ENCODE measurements around the gene NFIX. TPM values are rescaled to one million over a fixed set of nuclear protein-coding genes. Genes with fewer than 3 reads are reported as not detected.

Gene NFIX
- total and polyA plus RNA-seq, 7 experiments from 2014 or later = 0.41 to 7.7 (median 5.9) TPM

GRCh38 chr19:13082192-13083007 is 87.1 kb downstream of the NFIX start:
- no peaks in the 10 kb centered on the region for H3K9me3 ChIP-seq (ENCODE audit: control insufficient read depth in 2 of 3, low read length in 3 of 3)
- H3K4me1 Mint-ChIP-seq = peaks cover 0 to 5% (median 0%) of the 10 kb centered on the region in 7 donors
- no peak overlapping the region for H3K27ac Mint-ChIP-seq
- ChIA-PET POLR2A (no interaction called here), CTCF (no interaction called here)
- no peak for DNase-seq
- peaks cover 0 to 7% (median 0%) of the 10 kb centered on the region in 5 donors for H3K27me3 Mint-ChIP-seq
- no peaks in the 10 kb centered on the region for H3K27me3 ChIP-seq (ENCODE audit: control insufficient read depth in 2 of 2, insufficient read depth in 2 of 2, low read length in 2 of 2)
- no peaks in the 10 kb centered on the region for H3K4me1 ChIP-seq (ENCODE audit: control insufficient read depth in 2 of 2, insufficient read depth in 2 of 2, low read length in 2 of 2)
- no peaks in the 10 kb centered on the region for H3K9me3 Mint-ChIP-seq
- ATAC-seq = no peak
- no peak overlapping the region for H3K4me3 Mint-ChIP-seq
- peaks cover 0 to 14% (median 0%) of the 10 kb centered on the region in 5 donors for H3K36me3 Mint-ChIP-seq
- no peak overlapping the region for H3K27ac ChIP-seq (ENCODE audit: low read depth, low read length)
- no peaks in the 10 kb centered on the region for H3K36me3 ChIP-seq (ENCODE audit: control insufficient read depth in 2 of 3, insufficient read depth in 3 of 3, low read length in 3 of 3)
- intact Hi-C loops (cut with micrococcal nuclease) = no loop called here
- H3K4me3 ChIP-seq (ENCODE audit: low read length) = no peak overlapping the region

- peaks cover 0 to 7% (median 0%) of the 10 kb centered on the region in 5 donors for H3K27me3 Mint-ChIP-seq
- H3K4me1 Mint-ChIP-seq = peaks cover 0 to 5% (median 0%) of the 10 kb centered on the region in 7 donors
- Histone ChIP-seq H3K9me3 (ENCODE audit: control insufficient read depth in 2 of 3, low read length in 3 of 3) (no peaks in the 10 kb centered on the region), H3K36me3 (ENCODE audit: control insufficient read depth in 2 of 3, insufficient read depth in 3 of 3, low read length in 3 of 3) (no peaks in the 10 kb centered on the region), H3K27me3 (ENCODE audit: control insufficient read depth in 2 of 2, insufficient read depth in 2 of 2, low read length in 2 of 2) (no peaks in the 10 kb centered on the region), H3K27ac (ENCODE audit: low read depth, low read length) (no peak overlapping the region), H3K4me1 (ENCODE audit: control insufficient read depth in 2 of 2, insufficient read depth in 2 of 2, low read length in 2 of 2) (no peaks in the 10 kb centered on the region), H3K4me3 (ENCODE audit: low read length) (no peak overlapping the region)
- no peak for ATAC-seq
- peaks cover 0 to 14% (median 0%) of the 10 kb centered on the region in 5 donors for H3K36me3 Mint-ChIP-seq
- POLR2A ChIA-PET = no interaction called here
- no peak for DNase-seq
- no peak overlapping the region for H3K4me3 Mint-ChIP-seq
- H3K27ac Mint-ChIP-seq = no peak overlapping the region
- CTCF ChIA-PET = no interaction called here
- H3K9me3 Mint-ChIP-seq = no peaks in the 10 kb centered on the region
- intact Hi-C loops (cut with micrococcal nuclease) = no loop called here
Observed at GRCh38 chr19:13083008-13083404, 87.7 kb downstream of the NFIX start.

- H3K36me3 ChIP-seq (ENCODE audit: control insufficient read depth in 2 of 3, insufficient read depth in 3 of 3, low read length in 3 of 3) = no peaks in the 10 kb centered on the region
- H3K4me3 ChIP-seq (ENCODE audit: low read length) = no peak overlapping the region
- no peaks in the 10 kb centered on the region for H3K27me3 ChIP-seq (ENCODE audit: control insufficient read depth in 2 of 2, insufficient read depth in 2 of 2, low read length in 2 of 2)
- ChIA-PET CTCF (no interaction called here), POLR2A (interaction anchor here (1.2 kb wide), 1 partner anchor 125 kb away, joined by 3 read pairs; no protein-coding TSS in a partner anchor)
- peaks cover 0 to 7% (median 0%) of the 10 kb centered on the region in 5 donors for H3K27me3 Mint-ChIP-seq
- H3K4me3 Mint-ChIP-seq = no peak overlapping the region
- ATAC-seq = no peak
- intact Hi-C loops (cut with micrococcal nuclease) = no loop called here
- no peaks in the 10 kb centered on the region for H3K9me3 ChIP-seq (ENCODE audit: control insufficient read depth in 2 of 3, low read length in 3 of 3)
- H3K9me3 Mint-ChIP-seq = no peaks in the 10 kb centered on the region
- no peak overlapping the region for H3K27ac ChIP-seq (ENCODE audit: low read depth, low read length)
- H3K4me1 ChIP-seq (ENCODE audit: control insufficient read depth in 2 of 2, insufficient read depth in 2 of 2, low read length in 2 of 2) = no peaks in the 10 kb centered on the region
- peaks cover 0 to 14% (median 0%) of the 10 kb centered on the region in 5 donors for H3K36me3 Mint-ChIP-seq
- no peak overlapping the region for H3K27ac Mint-ChIP-seq
- H3K4me1 Mint-ChIP-seq = peaks cover 0 to 5% (median 0%) of the 10 kb centered on the region in 7 donors
- no peak for DNase-seq
Observed at GRCh38 chr19:13083627-13084026, 88.4 kb downstream of the NFIX start.

- H3K27ac Mint-ChIP-seq = peak overlapping the region in 1 of 9 donors; percentile 5
Observed at GRCh38 chr19:13085666-13086065, 90.4 kb downstream of the NFIX start.

GRCh38 chr19:13086341-13086740 is 91.1 kb downstream of the NFIX start:
- H3K27me3 Mint-ChIP-seq = peaks cover 0 to 7% (median 0%) of the 10 kb centered on the region in 5 donors
- POLR2A ChIA-PET = interaction anchor here (0.6 kb wide), 1 partner anchor 106 kb away, joined by 4 read pairs; no protein-coding TSS in a partner anchor
- Histone ChIP-seq H3K27me3 (ENCODE audit: control insufficient read depth in 2 of 2, insufficient read depth in 2 of 2, low read length in 2 of 2) (no peaks in the 10 kb centered on the region), H3K27ac (ENCODE audit: low read depth, low read length) (no peak overlapping the region), H3K4me1 (ENCODE audit: control insufficient read depth in 2 of 2, insufficient read depth in 2 of 2, low read length in 2 of 2) (no peaks in the 10 kb centered on the region), H3K4me3 (ENCODE audit: low read length) (no peak overlapping the region), H3K36me3 (ENCODE audit: control insufficient read depth in 2 of 3, insufficient read depth in 3 of 3, low read length in 3 of 3) (no peaks in the 10 kb centered on the region), H3K9me3 (ENCODE audit: control insufficient read depth in 2 of 3, low read length in 3 of 3) (no peaks in the 10 kb centered on the region)
- H3K4me3 Mint-ChIP-seq = no peak overlapping the region
- intact Hi-C loops (cut with micrococcal nuclease) = no loop called here
- CTCF ChIA-PET = interaction anchor here (1.0 kb wide), 1 partner anchor 25 kb away, joined by 3 read pairs; no protein-coding TSS in a partner anchor
- no peak overlapping the region for H3K27ac Mint-ChIP-seq
- H3K36me3 Mint-ChIP-seq = peaks cover 0 to 14% (median 0%) of the 10 kb centered on the region in 5 donors
- no peak for DNase-seq
- H3K4me1 Mint-ChIP-seq = no peaks in the 10 kb centered on the region
- no peak for ATAC-seq
- no peaks in the 10 kb centered on the region for H3K9me3 Mint-ChIP-seq

More at GRCh38 chr19:13085666-13086065, 90.4 kb downstream of the NFIX start:
- intact Hi-C loops (cut with micrococcal nuclease) = no loop called here
- Mint-ChIP-seq H3K4me1 (no peaks in the 10 kb centered on the region), H3K9me3 (no peaks in the 10 kb centered on the region), H3K27me3 (peaks cover 0 to 7% (median 0%) of the 10 kb centered on the region in 5 donors), H3K4me3 (no peak overlapping the region), H3K36me3 (peaks cover 0 to 14% (median 0%) of the 10 kb centered on the region in 5 donors)
- ChIA-PET POLR2A (no interaction called here), CTCF (no interaction called here)
- no peaks in the 10 kb centered on the region for H3K4me1 ChIP-seq (ENCODE audit: control insufficient read depth in 2 of 2, insufficient read depth in 2 of 2, low read length in 2 of 2)
- no peak overlapping the region for H3K4me3 ChIP-seq (ENCODE audit: low read length)
- DNase-seq (no peak), ATAC-seq (no peak)
- H3K36me3 ChIP-seq (ENCODE audit: control insufficient read depth in 2 of 3, insufficient read depth in 3 of 3, low read length in 3 of 3) = no peaks in the 10 kb centered on the region
- H3K27me3 ChIP-seq (ENCODE audit: control insufficient read depth in 2 of 2, insufficient read depth in 2 of 2, low read length in 2 of 2) = no peaks in the 10 kb centered on the region
- H3K27ac ChIP-seq (ENCODE audit: low read depth, low read length) = no peak overlapping the region
- H3K9me3 ChIP-seq (ENCODE audit: control insufficient read depth in 2 of 3, low read length in 3 of 3) = no peaks in the 10 kb centered on the region

GRCh38 chr19:13087295-13087694 is 92.0 kb downstream of the NFIX start:
- no peaks in the 10 kb centered on the region for H3K36me3 ChIP-seq (ENCODE audit: control insufficient read depth in 2 of 3, insufficient read depth in 3 of 3, low read length in 3 of 3)
- Mint-ChIP-seq H3K9me3 (no peaks in the 10 kb centered on the region), H3K27ac (no peak overlapping the region), H3K36me3 (peaks cover 0 to 5% (median 0%) of the 10 kb centered on the region in 5 donors), H3K4me3 (no peak overlapping the region), H3K27me3 (peaks cover 0 to 9% (median 0%) of the 10 kb centered on the region in 5 donors), H3K4me1 (no peaks in the 10 kb centered on the region)
- intact Hi-C loops (cut with micrococcal nuclease) = no loop called here
- POLR2A ChIA-PET = no interaction called here
- no peak overlapping the region for H3K27ac ChIP-seq (ENCODE audit: low read depth, low read length)
- H3K27me3 ChIP-seq (ENCODE audit: control insufficient read depth in 2 of 2, insufficient read depth in 2 of 2, low read length in 2 of 2) = no peaks in the 10 kb centered on the region
- CTCF ChIA-PET = interaction anchor here (1.0 kb wide), 1 partner anchor 19 kb away, joined by 3 read pairs; no protein-coding TSS in a partner anchor
- H3K4me1 ChIP-seq (ENCODE audit: control insufficient read depth in 2 of 2, insufficient read depth in 2 of 2, low read length in 2 of 2) = no peaks in the 10 kb centered on the region
- ATAC-seq (no peak), DNase-seq (no peak)
- H3K4me3 ChIP-seq (ENCODE audit: low read length) = no peak overlapping the region
- H3K9me3 ChIP-seq (ENCODE audit: control insufficient read depth in 2 of 3, low read length in 3 of 3) = no peaks in the 10 kb centered on the region

Data from naive thymus-derived CD4-positive, alpha-beta T cell (primary cell).